NCI-H2107 treated with DMSO at 0.1 percent for 48 hours (cell line): ENCODE measurements around the gene ZP1.

Experiments used
- DNase-seq: peaks from one replicate; lab custom pipeline; 2025; ENCODE audit not compliant: unreplicated experiment; lab: John Stamatoyannopoulos, UW

The ZP1 gene

DNA sequence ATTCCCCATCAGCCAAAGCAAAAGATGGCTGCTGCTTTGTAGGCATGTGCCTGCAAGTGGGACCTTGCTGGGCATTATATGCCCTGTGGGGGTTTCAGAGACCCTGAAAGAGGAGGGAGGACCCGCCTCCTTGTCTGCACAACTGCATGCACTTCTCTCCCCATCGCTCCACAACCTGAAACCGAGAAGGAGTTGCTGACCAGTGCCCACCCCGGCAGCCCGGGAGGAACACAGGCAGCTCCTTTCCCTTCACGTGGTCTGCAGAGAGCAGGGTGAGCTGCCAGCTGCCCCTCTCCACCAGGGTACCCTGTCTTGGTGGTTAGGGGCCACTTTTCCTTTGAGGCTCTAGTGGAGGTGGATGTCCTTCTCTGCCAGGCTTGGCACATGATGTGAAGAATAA is 55.6 kb downstream of the ZP1 start:
- no peak for DNase-seq

DNA sequence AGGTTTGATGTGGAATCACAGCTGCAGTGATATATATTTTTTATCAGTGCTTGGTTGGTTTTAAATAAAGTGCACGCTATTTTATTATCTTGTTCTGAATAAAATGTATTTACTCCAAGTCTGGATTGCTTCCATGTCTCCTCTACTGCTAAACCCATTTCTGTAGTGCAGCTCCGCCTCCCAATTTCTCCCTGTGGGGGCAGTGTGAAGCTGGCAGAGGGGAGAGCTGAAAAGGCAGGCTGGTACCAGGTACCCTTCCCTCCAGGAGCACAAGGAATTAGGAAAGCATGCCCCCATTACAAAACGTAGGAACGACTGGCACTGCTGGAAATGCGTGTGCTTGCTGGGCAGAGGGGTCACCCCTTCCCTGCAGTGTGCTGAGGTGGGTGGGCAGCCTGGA is 56.0 kb downstream of the ZP1 start:
- no peak for DNase-seq

DNA sequence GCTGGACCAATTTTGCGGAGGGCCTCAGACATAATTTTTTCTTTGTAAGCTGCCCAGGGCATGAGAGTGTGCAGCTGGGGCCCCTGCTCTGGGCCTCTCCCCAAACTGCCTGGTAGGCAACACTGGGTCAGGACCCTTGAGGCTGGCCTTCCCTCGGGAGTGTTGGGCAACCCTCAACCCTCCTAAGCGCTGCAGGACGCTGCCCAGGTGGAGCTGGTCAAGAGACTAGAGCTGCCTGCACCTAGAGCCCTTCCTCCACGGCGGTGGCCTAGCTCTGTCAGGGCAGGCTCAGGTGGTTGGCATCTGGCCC is 56.4 kb downstream of the ZP1 start:
- no peak for DNase-seq

DNA sequence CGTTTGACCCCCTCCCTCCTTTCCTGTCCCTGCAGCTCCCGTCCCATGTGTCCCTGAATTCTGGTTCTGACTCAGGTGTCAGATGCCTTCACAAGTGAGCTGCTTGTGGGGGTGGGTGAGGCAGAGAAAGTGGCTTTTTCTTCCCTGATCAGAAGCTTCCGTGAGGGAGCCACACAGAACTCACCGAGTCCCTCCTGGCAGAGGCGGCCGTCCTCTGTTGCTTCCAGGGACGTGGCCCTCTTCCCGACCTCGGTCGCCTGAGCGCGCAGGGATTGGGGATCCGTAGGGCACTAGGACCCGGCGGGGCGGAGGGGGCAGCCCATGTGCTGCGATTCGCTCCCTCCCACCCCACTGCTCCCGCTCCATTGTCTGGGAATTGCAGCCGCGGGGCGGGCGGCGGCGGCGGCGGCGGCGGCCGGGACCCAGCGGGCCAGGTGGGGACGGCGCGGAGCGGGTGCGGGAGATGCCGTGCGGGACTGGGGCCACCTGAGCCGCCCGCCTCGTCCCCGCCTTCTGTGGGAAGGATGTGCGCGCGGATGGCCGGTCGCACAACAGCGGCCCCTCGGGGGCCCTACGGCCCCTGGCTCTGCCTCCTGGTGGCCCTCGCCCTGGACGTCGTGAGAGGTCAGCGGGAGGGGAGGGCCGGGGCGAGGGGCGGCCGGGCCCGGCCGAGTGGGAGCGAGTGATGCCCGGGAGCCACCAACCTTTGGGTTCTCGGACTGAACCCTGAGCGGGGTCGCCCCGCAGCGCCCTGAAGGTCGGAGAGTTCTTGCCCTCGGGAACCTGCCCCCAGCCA is 57.0 kb downstream of the ZP1 start, which contains the start of gene TMEM132A:
Gene TMEM132A (plus strand): TSS at position 351 of the 796 bp plus-strand sequence. CDS start 174 bp downstream, at position 525.
- DNase-seq, result peak; percentile 41
